Kidney capillary endothelial cell (primary cell): ENCODE data around the gene FMNL2.
"Not testable (repeated sequence)": the region's sequence is repeated elsewhere in the genome, so short reads cannot be mapped to it uniquely, and the experiment has no call there.

Experiments used
- DNase-seq: peaks from one replicate; pipeline ENCODE4 v3.0.0-alpha.2; 2018; ENCODE audit warnings: low spot score

The FMNL2 gene

GRCh38 chr2:152335016-152335725 is at the start of gene FMNL2:
TSS of gene FMNL2 (plus strand) at chr2:152335174.
- DNase-seq = peak; percentile 60

DNA sequence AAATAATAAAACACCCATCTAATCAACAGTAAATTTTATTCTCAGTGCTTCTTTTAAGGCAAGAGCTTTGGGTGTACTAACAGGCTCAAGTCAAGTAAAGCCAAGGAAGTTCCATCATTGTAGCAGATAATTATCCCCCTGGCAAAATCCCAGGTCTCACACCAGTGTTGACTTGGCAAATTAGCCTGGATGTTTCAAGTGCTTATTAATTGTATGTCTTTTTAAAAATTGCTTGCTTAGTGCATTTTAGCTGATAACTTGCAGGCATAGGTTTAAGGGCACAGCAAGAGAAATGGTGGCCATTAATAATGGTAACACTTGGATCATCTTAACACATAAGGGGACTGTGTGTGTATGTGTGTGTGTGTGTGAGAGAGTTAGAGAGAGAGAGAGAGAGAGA is 42.0 kb upstream of the FMNL2 start:
- no peak for DNase-seq

DNA sequence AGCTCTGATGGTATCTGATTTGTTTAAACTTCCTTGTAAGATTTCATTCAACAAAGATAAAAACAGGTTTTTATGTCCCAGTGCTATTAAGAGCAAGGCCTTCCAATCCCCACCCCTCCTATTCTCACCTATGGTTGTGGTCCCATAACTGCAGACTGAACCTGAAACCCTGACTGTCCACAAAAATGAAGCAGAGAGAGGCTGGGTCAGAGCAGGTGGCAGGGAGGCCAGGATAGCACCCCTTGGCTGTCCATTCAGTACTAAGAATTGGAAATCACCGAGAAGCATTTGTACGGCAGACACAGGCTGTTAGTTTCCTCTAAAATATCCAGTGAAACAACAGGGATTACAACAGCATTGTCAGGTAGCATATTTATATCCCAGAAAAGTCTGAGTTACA is 37.3 kb upstream of the FMNL2 start:
- no peak for DNase-seq

DNA sequence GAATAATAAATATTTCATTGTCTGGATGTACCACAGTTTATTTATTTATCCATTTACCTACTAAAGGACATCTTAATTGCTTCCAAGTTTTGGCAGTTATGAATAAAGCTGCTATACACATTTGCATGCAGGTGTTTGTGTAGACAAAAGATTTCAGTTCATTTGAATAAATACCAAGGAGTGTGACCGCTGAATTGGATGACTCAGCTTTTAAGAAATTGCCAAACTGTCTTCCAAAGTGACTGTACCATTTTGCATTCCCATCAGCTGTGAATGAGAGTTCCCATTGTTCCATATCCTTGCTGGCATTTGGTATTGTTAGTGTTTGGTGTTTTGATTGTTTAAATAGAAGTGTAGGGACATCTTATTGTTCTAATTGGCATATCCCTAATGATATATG is 36.2 kb upstream of the FMNL2 start:
- DNase-seq = peak; percentile 30

DNA sequence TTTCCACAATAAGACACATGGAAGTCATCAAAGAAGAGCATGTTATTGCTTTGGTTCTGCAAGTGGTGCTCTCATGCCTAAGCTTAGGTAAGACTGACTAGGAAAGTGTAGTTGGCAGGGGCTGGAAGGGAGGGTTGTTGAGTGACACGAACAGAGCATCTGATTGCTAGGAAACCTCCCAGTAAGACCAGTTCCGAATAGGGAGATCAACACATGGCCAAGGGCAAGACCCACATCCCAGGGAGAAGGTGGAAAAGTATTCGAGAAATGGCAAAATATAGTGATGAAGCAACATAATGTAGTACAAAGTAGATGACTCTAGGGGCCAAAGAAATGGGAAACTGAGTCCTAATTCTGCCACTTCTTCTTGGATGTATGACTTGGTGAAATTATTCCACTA is 33.8 kb upstream of the FMNL2 start:
- DNase-seq = no peak

- no peak for DNase-seq
Observed at GRCh38 chr2:152303951-152304350, 31.0 kb upstream of the FMNL2 start.

GRCh38 chr2:152304836-152305235 is 30.1 kb upstream of the FMNL2 start:
- DNase-seq = no peak

GRCh38 chr2:152307863-152308262 is 27.1 kb upstream of the FMNL2 start:
- DNase-seq = peak; percentile 11

- no peak for DNase-seq
Observed at GRCh38 chr2:152309352-152310214, 25.4 kb upstream of the FMNL2 start.

DNA sequence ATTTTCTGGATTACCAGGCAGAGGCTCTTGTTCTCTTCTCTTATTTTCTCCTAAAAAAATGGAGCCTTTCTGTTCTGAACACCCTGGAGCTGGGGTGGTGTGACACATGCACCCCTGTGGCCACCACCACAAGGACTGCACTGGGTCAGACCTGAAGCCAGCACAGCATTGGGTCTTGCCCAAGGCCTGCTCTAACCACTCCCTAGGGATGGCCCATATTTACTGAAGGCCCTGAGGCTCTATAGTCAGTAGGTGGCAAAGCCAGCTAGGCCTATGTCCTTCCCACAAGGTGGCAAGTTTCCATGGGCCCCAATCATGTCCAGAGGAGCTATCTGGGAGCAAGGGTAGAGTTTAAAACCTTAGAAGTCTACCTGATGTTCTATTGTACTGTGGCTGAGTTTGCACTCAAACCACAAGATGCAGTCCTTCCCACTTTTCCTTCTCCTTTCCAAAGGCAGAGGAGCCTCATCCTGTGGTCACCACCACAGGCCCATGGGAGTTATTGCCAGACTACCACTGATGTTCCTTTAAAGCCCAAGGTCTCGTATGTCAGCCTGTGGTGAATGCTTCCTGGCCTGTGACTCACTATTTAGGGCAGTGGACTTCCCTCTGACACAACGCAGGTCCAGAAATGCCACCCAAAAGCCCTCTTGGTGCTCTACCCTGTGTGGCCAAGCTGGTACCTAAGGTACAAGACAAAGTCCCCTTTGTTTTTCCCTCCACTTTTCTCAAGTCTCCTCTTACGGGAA is 15.0 kb upstream of the FMNL2 start:
- DNase-seq = no peak

GRCh38 chr2:152320814-152321213 is 14.2 kb upstream of the FMNL2 start:
- no peak for DNase-seq

- DNase-seq = no peak
Observed at GRCh38 chr2:152322222-152322621, 12.8 kb upstream of the FMNL2 start.

DNA sequence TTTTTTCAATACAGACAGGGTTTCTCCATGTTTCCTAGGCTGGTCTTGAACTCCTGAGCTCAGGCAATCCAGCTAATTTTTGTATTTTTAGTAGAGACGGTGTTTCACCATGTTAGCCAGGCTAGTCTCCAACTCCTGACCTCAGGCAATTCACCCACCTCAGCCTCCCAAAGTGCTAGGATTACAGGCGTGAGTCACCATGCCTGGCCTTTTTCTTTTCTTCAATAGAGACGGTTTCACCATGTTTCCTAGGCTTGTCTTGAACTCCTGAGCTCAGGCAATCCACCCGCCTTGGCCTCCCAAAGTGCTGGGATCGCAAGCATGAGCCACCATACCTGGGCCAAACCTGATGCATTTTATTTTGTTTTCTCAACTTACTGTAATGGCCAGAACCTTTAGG is 9.8 kb upstream of the FMNL2 start:
- DNase-seq = not testable (repeated sequence)

DNA sequence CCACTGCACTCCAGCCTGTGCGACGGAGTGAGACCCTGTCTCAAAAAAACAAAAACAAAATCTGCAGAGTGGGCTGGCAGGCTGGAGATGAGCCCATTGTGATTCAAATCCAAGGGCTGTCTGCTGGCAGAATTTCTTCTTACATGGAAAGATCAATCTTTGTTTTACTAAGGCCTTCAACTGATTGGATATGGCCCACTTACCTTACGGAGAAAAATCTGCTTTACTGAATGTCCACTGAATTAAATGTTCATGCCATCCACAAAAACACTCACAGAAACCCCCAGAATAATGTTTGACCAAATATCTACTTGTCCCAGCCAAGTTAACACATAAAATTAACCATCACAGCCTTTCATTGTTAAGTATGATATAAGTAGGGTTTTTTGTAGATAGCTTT is 8.3 kb upstream of the FMNL2 start:
- DNase-seq = no peak

DNA sequence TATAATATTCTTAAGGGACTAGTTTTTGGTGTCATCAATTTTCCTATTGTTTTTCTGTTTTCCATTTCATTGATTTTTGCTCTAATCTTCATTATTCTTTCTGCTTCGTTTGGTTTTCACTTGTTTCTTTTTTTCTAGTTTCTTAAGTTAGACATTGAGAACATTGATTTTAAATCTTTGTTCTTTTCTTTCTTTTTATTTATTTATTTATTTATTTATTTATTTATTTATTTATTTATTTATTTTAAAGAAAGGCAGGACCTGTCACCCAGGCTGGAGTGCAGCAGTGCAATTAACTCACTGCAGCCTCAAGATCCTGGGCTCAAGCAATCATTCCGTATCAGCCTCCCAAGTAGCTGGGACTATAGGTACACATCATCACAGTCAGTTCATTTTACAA is 7.0 kb upstream of the FMNL2 start:
- no peak for DNase-seq

DNA sequence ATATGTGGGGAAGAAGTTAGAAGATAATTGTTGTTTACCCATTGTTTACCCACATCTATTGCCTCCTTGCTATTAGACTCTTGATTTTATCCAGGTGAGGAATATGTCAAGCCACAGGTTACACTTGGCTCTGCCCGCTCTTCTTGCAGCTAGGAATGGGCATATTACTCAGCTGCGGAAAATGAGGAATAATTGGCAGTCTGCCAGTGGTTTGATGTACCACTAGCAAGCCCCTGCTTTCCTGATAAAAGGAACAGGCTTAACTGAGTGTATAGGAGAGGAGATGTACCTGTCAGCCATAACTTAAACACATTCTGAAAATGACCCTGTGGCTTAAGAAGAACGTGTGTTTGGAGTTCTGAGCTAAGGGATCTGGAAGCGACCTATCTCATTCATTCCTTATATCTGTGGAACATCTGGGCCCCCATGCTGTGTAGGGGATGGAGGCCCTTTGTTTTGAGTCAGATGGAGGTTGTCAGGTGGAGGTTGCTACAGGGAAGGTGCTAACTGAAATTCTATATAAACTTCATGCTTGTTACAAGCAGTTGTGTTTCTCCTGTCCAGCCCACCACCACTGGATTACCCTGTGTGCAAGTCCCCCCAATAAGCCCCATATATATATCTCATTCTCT is 4.6 kb upstream of the FMNL2 start:
- no peak for DNase-seq

DNA sequence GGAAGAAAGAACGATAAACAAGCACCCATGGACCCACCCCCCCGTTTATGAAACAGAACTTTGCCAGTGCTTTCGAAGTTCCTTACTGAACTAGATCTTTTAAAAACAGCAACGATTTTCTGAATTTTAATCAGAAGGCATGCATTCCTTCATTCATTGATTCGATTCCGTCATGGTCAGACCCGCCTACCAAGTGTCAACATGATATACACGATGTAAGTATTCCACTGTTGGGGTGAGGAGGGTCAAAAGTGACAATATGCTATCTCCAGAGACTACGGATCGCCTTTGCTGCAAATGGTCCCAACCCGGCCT is 316 bp upstream of the FMNL2 start:
- DNase-seq = peak; percentile 4

- no peak for DNase-seq
Observed at GRCh38 chr2:152335726-152336118, 748 bp downstream of the FMNL2 start.

- DNase-seq = peak; percentile 49
Observed at GRCh38 chr2:152336119-152336853, 1.3 kb downstream of the FMNL2 start.

DNA sequence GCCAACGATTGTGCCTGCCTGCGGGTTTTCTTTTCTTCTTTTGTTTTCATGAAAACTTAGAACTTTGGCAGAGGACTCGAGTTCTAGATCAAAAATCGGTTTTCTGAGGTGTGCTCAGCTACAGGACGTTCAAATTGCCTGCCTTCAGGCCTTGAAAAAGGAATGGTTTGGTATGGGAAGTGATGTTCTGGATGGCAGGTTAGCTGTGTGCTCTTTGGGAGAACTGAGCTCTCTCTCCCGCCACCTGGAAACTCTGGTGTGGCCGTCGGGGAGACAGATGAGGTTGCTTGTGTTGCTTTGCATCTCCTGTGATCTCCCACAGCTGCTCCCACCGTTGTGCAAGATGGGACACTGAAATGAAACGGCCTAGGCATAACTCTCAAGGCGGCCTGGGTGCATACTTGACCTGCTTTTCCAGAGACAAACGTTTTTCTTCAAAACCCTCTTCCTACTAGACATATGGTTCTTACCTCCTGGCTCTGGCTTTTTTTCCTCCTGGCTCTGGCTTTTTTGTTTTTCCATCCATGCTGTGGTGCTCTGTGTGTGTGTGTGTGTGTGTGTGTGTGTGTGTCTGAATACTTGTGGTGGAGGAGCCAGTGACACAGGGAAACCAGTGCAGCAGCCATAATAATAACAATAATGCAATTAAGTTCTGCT is 2.0 kb downstream of the FMNL2 start:
- DNase-seq = peak; percentile 29

GRCh38 chr2:152337511-152337903 is 2.5 kb downstream of the FMNL2 start:
- DNase-seq = no peak
